Right cardiac atrium (tissue), 5 donors: Measurements from ENCODE around the gene RBM18. TPM values are rescaled to one million over a fixed set of nuclear protein-coding genes. Genes with fewer than 3 reads are reported as not detected.

ENCODE experiments used
- ATAC-seq, 2 donors: fragments of 200-7000 bp; cut with Tn5 transposase; one replicate each; pipeline versions ENCODE4 v1.8.0 to v1.9.1; 2020; ENCODE audit warnings: moderate library complexity in 2 of 2, mild to moderate bottlenecking in 1 of 2
- DNase-seq, 3 donors: peaks; one replicate each; pipeline ENCODE4 v3.0.0-alpha.2; 2020
- H3K27ac ChIP-seq: one replicate; pipeline ENCODE4 v1.5.1; 2013; ENCODE audit warnings: mild to moderate bottlenecking, low read length, control low read depth, moderate library complexity
- H3K27me3 ChIP-seq: one replicate; pipeline ENCODE4 v1.6.1; 2013; ENCODE audit not compliant: control insufficient read depth, insufficient read depth
- H3K4me1 ChIP-seq: one replicate; pipeline ENCODE4 v1.6.1; 2013; ENCODE audit warnings: low read length; ENCODE audit not compliant: control insufficient read depth, insufficient read depth
- H3K4me3 ChIP-seq: one replicate; pipeline ENCODE4 v1.5.1; 2013; ENCODE audit warnings: low read length, control low read depth
- H3K9me3 ChIP-seq: one replicate; pipeline ENCODE4 v1.6.1; 2013; ENCODE audit warnings: low read length; ENCODE audit not compliant: control insufficient read depth
- WGBS: extraction: QIAGEN DNeasy Blood & Tissue Kit; methylation state at CpG from one replicate; pipeline ENCODE4 v1.1.7; 2013; 5-methylcytosine and 5-hydroxymethylcytosine counted together
- intact Hi-C, 4 donors: fragments of 100-400 bp; cut with DNase I; formaldehyde crosslinking; loops; one replicate each; pipeline versions ENCODE4 v1.11.0 to v1.14.0; 2022 to 2023
- polyA plus RNA-seq: library from polyadenylated mRNA; stranded (reverse); fragments of 200-250 nt; gene quantifications from one replicate; pipeline ENCODE4 v1.2.3, GENCODE V29; 2013
- total RNA-seq, 4 donors: library from RNA; stranded (reverse); fragmentation: NEBNext Ultra II Directional; extraction: Animal tissue kit (Norgen Biotek cat#: 25700); gene quantifications; one replicate each; pipeline ENCODE4 v1.2.1, GENCODE V29; 2021
- donor health status: healthy with polysubstance abuse.
- donor health status: DM: no; HTN: yes; CAD: no.
- donor health status: DM: no; HTN: no; CAD: no.
- donor health status: DM: no; HTN: yes; CAD: no; lungs with severe emphysema.
- donor health status: DM: yes; HTN: yes; CAD: no.

Gene RBM18
- total and polyA plus RNA-seq, 5 donors = 13.8 to 36.2 (median 31.4) TPM

GRCh38 chr9:122258886-122259415 is 5.7 kb downstream of the RBM18 start:
- no peaks in the 10 kb centered on the region for H3K9me3 ChIP-seq
- 58% methylated on average over 2 of the region's 2 CpGs for WGBS
- H3K4me3 ChIP-seq = no peak overlapping the region
- H3K27ac ChIP-seq = no peak overlapping the region
- DNase-seq = no peak
- peaks cover 5% of the 10 kb centered on the region for H3K4me1 ChIP-seq
- intact Hi-C loops = no loop called here
- no peaks in the 10 kb centered on the region for H3K27me3 ChIP-seq
- ATAC-seq = no peak

GRCh38 chr9:122256206-122256605 is 8.4 kb downstream of the RBM18 start:
- Histone ChIP-seq H3K4me1 (peaks cover 2% of the 10 kb centered on the region), H3K4me3 (no peak overlapping the region), H3K9me3 (no peaks in the 10 kb centered on the region), H3K27ac (no peak overlapping the region), H3K27me3 (no peaks in the 10 kb centered on the region)
- WGBS = 93% methylated on average over 5 of the region's 5 CpGs
- DNase-seq (no peak), ATAC-seq (no peak)
- intact Hi-C loops = no loop called here

DNA sequence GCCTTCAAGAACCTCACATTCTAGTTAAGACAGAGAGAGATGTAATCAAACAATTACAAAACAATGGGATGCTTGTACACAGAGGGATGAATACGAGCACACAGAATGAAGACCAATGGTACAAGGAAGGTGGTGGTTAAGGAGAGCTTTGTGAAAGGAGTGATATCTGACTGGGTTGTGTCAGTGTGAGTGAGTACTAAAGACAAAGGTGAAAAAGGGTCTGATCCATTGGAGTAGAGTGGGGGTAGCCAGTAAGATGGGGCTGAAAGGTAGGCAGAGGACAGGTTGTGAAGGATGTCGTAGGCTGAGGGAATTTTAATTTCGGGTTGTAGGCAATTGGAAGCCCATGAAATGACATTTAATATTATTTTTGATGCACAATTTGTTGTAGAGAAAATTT is 9.9 kb downstream of the RBM18 start:
- Histone ChIP-seq H3K27ac (no peak overlapping the region), H3K4me3 (no peak overlapping the region), H3K9me3 (no peaks in the 10 kb centered on the region), H3K27me3 (no peaks in the 10 kb centered on the region), H3K4me1 (peaks cover 2% of the 10 kb centered on the region)
- DNase-seq (no peak), ATAC-seq (no peak)
- WGBS = 88% methylated on average over 3 of the region's 3 CpGs
- intact Hi-C loops = no loop called here

DNA sequence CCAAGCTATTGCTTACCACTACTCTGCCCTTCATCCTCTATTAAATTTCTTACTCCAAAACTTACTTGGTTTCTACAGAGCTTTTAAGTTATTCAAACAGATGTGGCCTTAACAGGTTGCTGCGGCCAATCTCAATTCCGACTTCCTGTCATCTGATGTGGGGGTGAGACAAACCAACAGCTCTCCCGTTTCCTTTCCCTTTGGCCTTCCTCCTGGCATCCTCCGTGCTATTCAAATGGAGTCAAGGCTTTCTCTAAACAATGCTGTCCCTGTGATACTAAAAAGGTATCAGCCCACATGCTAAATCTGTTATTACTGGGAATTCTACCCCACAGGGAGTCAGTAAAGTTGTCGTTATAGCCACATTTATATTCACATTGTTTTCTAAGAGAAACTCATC is 11.8 kb downstream of the RBM18 start:
- peaks cover 4% of the 10 kb centered on the region for H3K4me1 ChIP-seq
- H3K4me3 ChIP-seq = no peak overlapping the region
- no peaks in the 10 kb centered on the region for H3K9me3 ChIP-seq
- ATAC-seq (peak; percentile 40 to 87), DNase-seq (no peak)
- intact Hi-C loops = no loop called here
- 54% methylated on average over 5 of the region's 5 CpGs for WGBS
- H3K27ac ChIP-seq = no peak overlapping the region
- no peaks in the 10 kb centered on the region for H3K27me3 ChIP-seq

- no peak overlapping the region for H3K4me3 ChIP-seq
- DNase-seq (no peak), ATAC-seq (no peak)
- H3K9me3 ChIP-seq = no peaks in the 10 kb centered on the region
- 90% methylated on average over 2 of the region's 2 CpGs for WGBS
- H3K27me3 ChIP-seq = no peaks in the 10 kb centered on the region
- H3K27ac ChIP-seq = no peak overlapping the region
- peaks cover 4% of the 10 kb centered on the region for H3K4me1 ChIP-seq
- intact Hi-C loops = no loop called here
Measured at GRCh38 chr9:122251351-122251750, 13.3 kb downstream of the RBM18 start.

DNA sequence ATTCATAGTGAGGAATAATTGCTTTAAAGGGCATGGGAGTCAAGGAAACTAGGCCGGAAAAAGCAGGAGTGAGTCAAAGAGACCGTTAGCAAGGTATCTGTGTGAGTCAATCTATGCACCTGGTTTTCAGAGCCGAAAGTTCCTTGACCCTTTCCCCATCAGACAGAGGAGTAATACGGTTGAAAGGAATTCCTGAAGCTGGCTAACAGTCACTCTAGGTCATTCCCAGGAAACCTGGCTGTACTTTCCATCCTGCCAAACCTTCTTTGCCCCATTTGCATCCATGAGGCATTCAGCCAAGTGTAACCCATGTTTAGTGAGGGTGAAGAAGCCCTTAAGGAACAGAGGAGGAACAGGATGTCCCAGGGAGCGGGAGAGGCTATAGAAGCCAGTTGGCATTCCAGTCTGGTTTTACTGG is 16.2 kb downstream of the RBM18 start:
- no peak for DNase-seq
- peaks cover 2% of the 10 kb centered on the region for H3K4me1 ChIP-seq
- H3K27me3 ChIP-seq = no peaks in the 10 kb centered on the region
- ATAC-seq = no peak
- no peaks in the 10 kb centered on the region for H3K9me3 ChIP-seq
- WGBS = 79% methylated on average over 5 of the region's 5 CpGs
- intact Hi-C loops = loop anchor here in 1 of 4 donors (10.0 kb wide), 1 partner anchor 94 kb away; the partner anchor contains the start of genes MORN5 and NDUFA8
- no peak overlapping the region for H3K27ac ChIP-seq
- no peak overlapping the region for H3K4me3 ChIP-seq

GRCh38 chr9:122246666-122247065 is 18.0 kb downstream of the RBM18 start:
- ATAC-seq (no peak), DNase-seq (no peak)
- Histone ChIP-seq H3K4me3 (no peak overlapping the region), H3K9me3 (no peaks in the 10 kb centered on the region), H3K27ac (no peak overlapping the region), H3K27me3 (no peaks in the 10 kb centered on the region), H3K4me1 (peaks cover 2% of the 10 kb centered on the region)
- 81% methylated on average over 3 of the region's 3 CpGs for WGBS
- intact Hi-C loops = loop anchor here in 1 of 4 donors (10.0 kb wide), 1 partner anchor 92 kb away; the partner anchor contains the start of genes MORN5 and NDUFA8

DNA sequence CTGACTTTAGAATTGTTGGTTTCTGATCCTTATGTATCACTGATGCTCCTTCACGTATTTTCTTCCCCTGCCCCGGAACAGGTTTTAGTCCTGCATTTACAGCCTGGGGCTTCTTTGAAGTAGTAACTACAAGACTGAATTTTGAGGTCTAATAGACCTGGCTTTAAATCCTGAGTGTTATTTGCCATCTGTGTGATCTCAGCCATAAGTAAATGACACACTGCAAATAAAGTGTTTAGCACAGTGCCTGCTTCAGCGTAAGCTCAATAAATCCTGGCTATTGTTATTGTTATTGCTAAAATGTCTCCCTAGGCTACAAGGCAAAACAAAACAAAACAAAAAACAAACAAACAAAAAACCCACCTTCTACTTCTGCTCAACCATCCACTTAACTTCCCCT is 20.3 kb downstream of the RBM18 start:
- intact Hi-C loops = loop anchor here in 1 of 4 donors (10.0 kb wide), 1 partner anchor 90 kb away; the partner anchor contains the start of genes MORN5 and NDUFA8

GRCh38 chr9:122239722-122240121 is 24.9 kb downstream of the RBM18 start:
- peak in 1 of 3 donors; percentile 67 for DNase-seq
- intact Hi-C loops = loop anchor here in 1 of 4 donors (10.0 kb wide), 1 partner anchor 85 kb away; the partner anchor contains the start of genes MORN5 and NDUFA8

More for the DNA sequence above, 20.3 kb downstream of the RBM18 start:
- no peak overlapping the region for H3K27ac ChIP-seq
- no peak overlapping the region for H3K4me3 ChIP-seq
- WGBS = 91% methylated on average over 3 of the region's 3 CpGs
- no peaks in the 10 kb centered on the region for H3K9me3 ChIP-seq
- peaks cover 2% of the 10 kb centered on the region for H3K4me1 ChIP-seq
- ATAC-seq (no peak), DNase-seq (no peak)
- H3K27me3 ChIP-seq = no peaks in the 10 kb centered on the region

GRCh38 chr9:122236681-122237080 is 28.0 kb downstream of the RBM18 start:
- no peak for ATAC-seq

More at GRCh38 chr9:122239722-122240121, 24.9 kb downstream of the RBM18 start:
- WGBS = 67% methylated on average over 5 of the region's 5 CpGs
- no peak overlapping the region for H3K4me3 ChIP-seq
- H3K27ac ChIP-seq = no peak overlapping the region
- no peaks in the 10 kb centered on the region for H3K27me3 ChIP-seq
- H3K4me1 ChIP-seq = no peaks in the 10 kb centered on the region
- no peaks in the 10 kb centered on the region for H3K9me3 ChIP-seq
- peak; percentile 73 to 83 for ATAC-seq

GRCh38 chr9:122234022-122234748 is 30.5 kb downstream of the RBM18 start:
- ATAC-seq (no peak), DNase-seq (no peak)
- Histone ChIP-seq H3K4me3 (no peak overlapping the region), H3K4me1 (no peaks in the 10 kb centered on the region), H3K9me3 (no peaks in the 10 kb centered on the region), H3K27me3 (no peaks in the 10 kb centered on the region), H3K27ac (no peak overlapping the region)
- 79% methylated on average over 7 of the region's 7 CpGs for WGBS
- intact Hi-C loops = no loop called here

More at GRCh38 chr9:122236681-122237080, 28.0 kb downstream of the RBM18 start:
- Histone ChIP-seq H3K27me3 (no peaks in the 10 kb centered on the region), H3K4me1 (no peaks in the 10 kb centered on the region), H3K9me3 (no peaks in the 10 kb centered on the region), H3K4me3 (no peak overlapping the region), H3K27ac (no peak overlapping the region)
- WGBS = 81% methylated on average over 10 of the region's 10 CpGs
- DNase-seq = no peak
- intact Hi-C loops = no loop called here
